HPDE6-E6E7 (cell line): Measurements from ENCODE around the gene MED12.

Experiments
- DNase-seq: peaks from one replicate; pipeline ENCODE4 v3.0.0; 2011; ENCODE audit warnings: missing footprints; ENCODE audit errors: extremely low spot score

Gene MED12

GRCh38 chrX:71118032-71118984, at the start of gene MED12:
MED12 (plus strand) TSS chrX:71118596; CDS start chrX:71118755, 159 bp downstream.
- DNase-seq, result peak; percentile 49

DNA sequence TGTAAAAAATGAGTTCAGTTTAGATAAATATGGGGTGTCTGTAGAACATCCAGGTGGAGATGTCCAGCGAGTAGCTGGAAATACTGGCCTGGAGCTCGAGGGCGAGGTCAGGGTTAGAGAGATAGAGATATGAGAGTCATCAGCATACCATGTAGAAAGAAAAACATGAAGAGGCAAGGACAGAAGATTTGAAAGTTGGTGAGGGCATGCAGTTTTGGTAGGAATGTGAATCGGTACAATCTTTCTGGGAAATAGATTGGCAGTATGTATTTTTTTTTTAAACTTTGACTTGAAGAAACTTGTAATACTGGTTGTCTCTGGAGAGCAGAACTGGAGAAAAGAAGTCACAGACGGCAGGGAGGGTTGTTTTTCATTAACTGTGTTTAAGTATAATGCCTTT, 47.9 kb upstream of the MED12 start:
- no peak for DNase-seq

DNA sequence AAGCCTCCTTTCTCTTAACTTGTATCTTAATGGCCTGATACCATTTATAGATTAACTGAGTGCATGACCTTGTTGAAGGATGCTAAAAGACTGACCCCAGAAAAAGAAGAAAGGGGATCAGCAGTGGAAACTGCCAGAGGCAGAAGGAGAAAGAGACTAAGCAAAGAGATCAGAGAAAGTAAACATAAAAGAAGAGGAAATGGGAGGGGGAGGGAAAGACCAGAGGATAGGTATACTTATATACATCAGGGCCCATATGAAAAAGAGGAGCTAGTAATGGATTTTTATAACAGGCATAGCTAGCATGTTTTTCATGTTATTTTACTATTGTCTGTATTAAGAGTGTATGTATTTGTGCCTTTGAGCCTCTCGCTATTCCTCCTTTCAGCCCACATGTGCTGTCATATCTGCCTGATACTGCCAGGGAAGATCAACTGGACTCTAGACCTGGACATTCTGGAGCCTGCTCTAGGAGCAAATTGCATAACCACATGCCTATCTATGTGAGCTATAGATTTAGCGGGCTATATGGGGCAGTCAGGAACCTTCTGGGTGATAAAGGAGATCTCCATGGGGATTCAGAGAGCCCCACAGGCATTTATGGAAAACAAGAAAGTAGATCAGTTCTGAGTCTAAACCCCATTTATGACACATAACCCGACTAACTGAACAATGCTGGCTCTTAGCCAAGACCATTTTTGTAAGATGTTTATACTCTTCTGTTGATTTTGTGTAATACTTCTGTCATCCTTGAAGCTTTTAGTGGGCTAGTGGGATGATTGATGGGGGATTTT, 36.9 kb upstream of the MED12 start:
- DNase-seq, result no peak

DNA sequence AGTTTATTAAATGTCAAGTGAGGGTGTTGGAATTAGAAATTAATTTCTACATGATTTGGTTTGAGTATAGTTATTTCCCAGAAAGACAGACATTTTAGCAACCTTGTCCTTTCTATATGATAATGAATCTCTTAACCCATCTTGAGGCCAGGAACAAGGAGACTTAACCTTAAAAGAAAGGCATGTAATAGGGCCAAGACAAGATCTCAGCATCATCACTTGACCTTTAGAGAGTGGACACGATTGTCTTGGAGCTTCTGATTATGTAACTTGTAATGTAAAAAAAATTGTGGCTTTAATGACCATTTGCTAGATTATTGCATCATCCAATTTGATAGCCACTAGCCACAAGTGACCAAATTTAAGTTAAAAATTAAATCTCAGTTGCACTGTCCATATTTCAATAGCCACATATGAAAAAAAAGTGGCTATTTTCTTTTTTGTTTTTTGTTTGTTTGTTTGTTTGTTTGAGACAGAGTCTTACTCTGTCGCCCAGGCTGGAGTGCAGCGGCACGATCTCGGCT, 36.2 kb upstream of the MED12 start:
- DNase-seq, result no peak

DNA sequence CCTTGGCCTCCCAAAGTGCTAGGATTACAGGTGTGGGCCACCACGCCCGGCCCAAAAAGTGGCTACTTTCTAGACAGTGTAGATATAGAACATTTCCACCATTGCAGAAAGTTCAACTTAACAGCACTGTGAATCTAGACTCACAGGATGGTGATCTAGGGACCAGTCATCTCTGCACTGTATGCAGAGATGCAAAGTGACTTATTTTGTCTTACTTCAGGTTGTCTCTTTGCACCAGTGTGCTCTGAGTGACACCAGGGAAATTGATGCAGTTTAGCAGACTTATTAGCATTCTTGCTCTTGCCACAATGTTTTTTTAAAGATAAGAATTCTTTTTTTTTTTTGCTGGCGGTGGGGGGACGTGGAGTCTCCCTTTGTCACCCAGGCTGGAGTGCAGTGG, 35.6 kb upstream of the MED12 start:
- no peak for DNase-seq

DNA sequence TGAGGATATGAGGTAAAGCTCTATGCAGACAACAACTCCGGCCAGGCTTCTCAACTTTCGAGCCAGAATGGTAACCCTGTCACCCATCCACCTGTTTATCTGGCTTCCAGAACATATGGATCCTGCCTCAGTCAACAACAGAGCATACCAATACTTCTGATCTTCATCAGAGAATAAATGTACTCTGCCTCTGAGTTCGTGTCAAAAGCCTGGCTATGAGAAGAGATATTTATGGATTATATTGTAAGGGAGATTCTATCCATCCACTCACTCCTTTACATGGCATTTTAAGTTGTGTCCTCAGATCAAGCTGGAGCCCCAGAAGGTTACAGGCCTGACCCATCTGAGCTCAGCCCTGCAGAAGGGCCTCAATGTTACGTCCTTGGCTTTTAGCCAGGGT, 32.5 kb upstream of the MED12 start:
- DNase-seq, result no peak

DNA sequence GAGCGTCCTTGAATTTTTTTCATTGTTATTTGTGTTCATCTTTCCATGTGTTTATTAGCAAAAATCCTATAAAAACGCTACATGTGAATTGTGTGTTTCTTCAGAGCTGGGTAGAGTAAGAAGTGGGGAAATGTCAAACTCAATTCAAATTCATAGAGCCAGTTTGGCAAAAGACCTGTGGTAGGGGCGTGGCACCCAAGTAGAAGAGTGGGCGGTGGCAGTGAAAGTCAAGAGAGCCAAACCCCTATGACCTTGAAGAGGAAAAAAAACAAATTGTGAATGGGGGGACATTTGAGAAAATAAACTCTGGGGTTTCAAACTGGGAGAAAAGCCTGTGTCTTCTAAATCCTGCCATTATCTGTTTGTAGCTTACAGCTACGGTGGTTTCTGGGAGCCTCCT, 27.1 kb upstream of the MED12 start:
- no peak for DNase-seq

DNA sequence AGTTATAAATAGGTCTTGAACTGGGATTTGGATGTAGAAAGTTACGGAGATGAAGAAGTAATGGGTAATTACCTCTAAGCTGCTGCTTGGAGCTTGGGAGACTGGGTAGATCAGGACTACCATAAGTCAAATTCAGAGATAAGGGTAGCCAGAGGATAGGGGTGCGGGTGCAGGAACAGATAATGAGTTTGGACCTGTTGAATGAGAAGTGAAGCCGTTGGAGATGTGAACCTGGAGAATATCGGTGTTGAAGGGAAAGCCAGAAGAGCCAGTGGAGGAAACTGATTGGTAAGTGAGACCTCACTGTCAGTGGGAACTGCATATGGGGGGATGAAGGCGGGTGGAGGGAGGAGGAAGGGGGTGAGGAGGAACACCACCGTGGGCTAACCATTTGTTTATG, 23.4 kb upstream of the MED12 start:
- no peak for DNase-seq

GRCh38 chrX:71095555-71095980, 22.8 kb upstream of the MED12 start, which contains the start of gene FOXO4:
FOXO4 (plus strand) TSS chrX:71095851; CDS start chrX:71096529, 678 bp downstream.
- DNase-seq, result peak; percentile 83

- no peak for DNase-seq
Measured at GRCh38 chrX:71095981-71096759, 22.2 kb upstream of the MED12 start.

- no peak for DNase-seq
Measured at GRCh38 chrX:71096760-71097032, 21.7 kb upstream of the MED12 start.

DNA sequence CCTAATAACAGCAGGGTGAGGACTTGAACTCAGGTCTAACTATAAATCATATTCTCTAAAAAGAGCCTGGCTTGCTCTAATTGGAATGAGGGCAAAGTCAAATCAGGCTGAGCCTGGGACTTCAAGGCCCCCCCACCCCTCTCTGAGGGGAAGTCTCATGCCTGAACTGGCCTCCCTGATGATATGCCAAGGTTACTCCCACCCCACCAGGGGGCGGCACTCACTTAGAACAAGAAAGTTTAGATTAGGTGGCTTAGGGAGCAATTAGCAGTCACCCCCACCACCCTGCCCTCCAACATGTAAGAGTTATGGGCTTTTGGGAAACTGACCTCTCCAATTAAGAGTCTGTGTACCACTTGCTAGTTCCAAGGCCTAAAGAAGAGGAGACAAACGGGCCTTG, 20.1 kb upstream of the MED12 start:
- DNase-seq, result no peak

- DNase-seq, result no peak
Measured at GRCh38 chrX:71098951-71099506, 19.4 kb upstream of the MED12 start.

GRCh38 chrX:71099736-71100135, 18.7 kb upstream of the MED12 start:
- DNase-seq, result no peak

GRCh38 chrX:71100581-71101505, 17.6 kb upstream of the MED12 start:
- DNase-seq, result no peak

DNA sequence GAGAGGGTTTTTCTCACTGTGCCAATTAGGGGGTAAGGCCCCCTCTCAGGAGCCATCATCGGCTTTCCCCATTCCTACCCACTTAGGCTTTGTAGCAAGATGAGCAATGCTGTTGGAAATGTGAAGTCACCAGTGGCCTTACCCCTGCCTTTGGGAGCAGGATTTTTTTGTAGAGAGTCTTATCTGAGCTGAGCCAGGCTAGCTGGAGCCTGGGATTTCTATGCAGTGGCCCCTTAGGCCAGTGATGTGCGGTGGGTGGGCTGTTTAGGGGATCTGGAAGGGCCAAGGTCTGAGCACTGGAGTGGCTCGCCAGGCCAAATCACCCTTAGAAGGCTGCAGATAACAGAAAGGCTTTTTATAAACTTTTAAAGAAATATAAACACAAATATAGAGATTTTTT, 16.1 kb upstream of the MED12 start:
- DNase-seq, result no peak

DNA sequence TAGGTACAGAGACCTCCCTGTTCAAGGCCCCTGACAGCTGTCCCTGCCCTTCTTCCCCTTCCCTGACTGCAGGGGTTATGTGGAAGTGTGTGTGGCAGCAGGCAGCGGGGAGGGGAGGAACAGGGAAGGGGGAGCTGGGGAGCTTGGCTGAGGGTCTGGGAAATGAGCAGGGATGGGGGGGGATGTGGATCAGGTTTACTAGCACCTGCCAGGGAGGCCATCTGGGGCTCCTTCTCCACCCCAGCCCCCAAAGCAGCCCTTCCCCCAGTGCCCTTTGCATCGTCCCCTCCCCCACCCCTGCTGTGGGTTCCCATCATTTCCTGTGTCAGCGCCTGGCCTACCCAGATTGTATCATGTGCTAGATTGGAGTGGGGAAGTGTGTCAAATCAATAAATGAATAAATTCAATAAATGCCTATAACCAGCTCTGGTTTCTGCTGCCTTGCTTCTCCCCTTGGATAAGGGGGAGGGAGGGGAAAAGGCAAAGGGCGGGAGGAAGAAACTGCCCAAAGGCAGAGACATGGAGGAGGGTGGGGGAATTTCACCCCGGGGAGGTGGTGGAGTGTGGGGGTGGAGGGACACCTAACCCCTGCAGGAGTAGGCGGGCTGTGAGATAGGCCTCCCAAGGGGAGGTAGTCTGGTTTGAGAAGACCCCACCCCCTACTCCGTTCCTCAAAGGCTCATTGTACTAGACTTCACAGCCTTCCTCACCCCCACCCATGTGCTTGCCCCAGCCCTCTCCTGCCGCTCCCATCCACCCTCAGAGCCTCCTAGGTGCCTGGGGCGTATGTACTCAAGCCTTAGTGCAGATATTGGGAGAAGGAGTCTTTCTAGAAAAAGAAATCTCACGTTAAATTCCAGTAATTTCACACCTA, 15.0 kb upstream of the MED12 start:
- DNase-seq, result no peak

GRCh38 chrX:71105628-71106027, 12.8 kb upstream of the MED12 start:
- DNase-seq, result no peak

DNA sequence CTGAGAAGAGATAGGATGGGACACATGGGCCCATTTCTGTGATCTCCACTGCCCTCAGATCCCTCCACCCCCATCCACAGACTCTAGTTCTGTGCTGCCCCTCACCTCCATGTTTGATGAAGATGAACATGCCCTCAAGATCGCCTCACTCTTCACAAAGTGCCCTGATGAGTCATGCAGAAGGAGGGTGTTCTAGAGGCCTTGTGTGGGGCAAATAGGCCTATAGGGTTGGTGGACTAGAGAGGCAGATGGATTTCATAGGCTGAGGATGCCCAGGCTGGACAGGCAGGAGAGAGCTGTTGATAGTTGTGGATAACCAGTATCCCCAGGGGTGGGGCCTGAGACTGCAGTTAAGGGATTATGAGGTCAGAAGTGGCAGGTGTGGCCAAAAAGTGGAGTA, 12.0 kb upstream of the MED12 start, which contains the start of gene CXorf65:
TSS of gene CXorf65 (minus strand) at position 314 of the 400 bp plus-strand sequence. CDS start at position 130, 184 bp downstream.
- DNase-seq, result no peak
